Vagina (tissue), 2 donors: ENCODE data around the gene NOXA1. TPM values are rescaled to one million over a fixed set of nuclear protein-coding genes. Genes with fewer than 3 reads are reported as not detected.
"Not testable (repeated sequence)": the region's sequence is repeated elsewhere in the genome, so short reads cannot be mapped to it uniquely, and the experiment has no call there.

Experiments used
- DNase-seq, 2 donors: peaks; one replicate each; pipeline ENCODE4 v3.0.0-alpha.2; 2017; ENCODE audit errors: extremely low spot score in 2 of 2
- H3K27ac ChIP-seq: fragments of 200-600 bp; sonication (generic); one replicate; pipeline ENCODE4 v1.5.1; 2019
- H3K27me3 ChIP-seq: fragments of 200-600 bp; sonication (generic); one replicate; pipeline ENCODE4 v1.5.1; 2019
- H3K36me3 ChIP-seq, 2 donors: fragments of 200-600 bp; sonication (generic); one replicate each; pipeline ENCODE4 v1.5.1; 2017 to 2019
- H3K4me1 ChIP-seq: fragments of 200-600 bp; sonication (generic); one replicate; pipeline ENCODE4 v1.5.1; 2019
- H3K4me3 ChIP-seq, 2 donors: fragments of 200-600 bp; sonication (generic); 1 replicate in 1 of 2; 2 replicates in 1 of 2; pipeline ENCODE4 v1.5.1; 2016 to 2019
- H3K9me3 ChIP-seq: fragments of 200-600 bp; sonication (generic); one replicate; pipeline ENCODE4 v1.5.1; 2019
- POLR2A ChIP-seq, 2 donors: fragments of 450-650 bp; IDR thresholded peaks; one replicate each; pipeline ENCODE4 v1.6.1; 2017; ENCODE audit warnings: antibody characterized with exemption in 2 of 2, mild to moderate bottlenecking in 2 of 2, moderate library complexity in 2 of 2
- POLR2AphosphoS5 ChIP-seq, 2 donors: sonication (generic); formaldehyde crosslinking; IDR thresholded peaks; one replicate each; pipeline ENCODE4 v1.9.0; 2017; ENCODE audit warnings: antibody characterized with exemption in 2 of 2, mild to moderate bottlenecking in 2 of 2, low read depth in 1 of 2; ENCODE audit not compliant: insufficient read depth in 1 of 2
- intact Hi-C: fragments of 100-400 bp; cut with DNase I; formaldehyde crosslinking; loops from one replicate; pipeline ENCODE4 v1.15.1; 2023
- total RNA-seq: library from RNA; depleted of rRNA; stranded (reverse); fragments of >200 nt; gene quantifications from one replicate; pipeline ENCODE4 v1.2.3, GENCODE V29; 2016
- TF ChIP-seq, protein P1 (sequence below), 3 experiments: fragments of 450-650 bp in 2 of 3; fragments of 200-600 bp in 1 of 3; sonication (generic) in 1 of 3; IDR thresholded peaks; one replicate each; pipeline ENCODE4 v1.5.1; 2017 to 2019; ENCODE audit warnings: antibody characterized with exemption in 3 of 3, mild to moderate bottlenecking in 2 of 3, moderate library complexity in 2 of 3

The NOXA1 gene
- total RNA-seq, 1 donor from 2014 or later = 2.9 TPM

DNA sequence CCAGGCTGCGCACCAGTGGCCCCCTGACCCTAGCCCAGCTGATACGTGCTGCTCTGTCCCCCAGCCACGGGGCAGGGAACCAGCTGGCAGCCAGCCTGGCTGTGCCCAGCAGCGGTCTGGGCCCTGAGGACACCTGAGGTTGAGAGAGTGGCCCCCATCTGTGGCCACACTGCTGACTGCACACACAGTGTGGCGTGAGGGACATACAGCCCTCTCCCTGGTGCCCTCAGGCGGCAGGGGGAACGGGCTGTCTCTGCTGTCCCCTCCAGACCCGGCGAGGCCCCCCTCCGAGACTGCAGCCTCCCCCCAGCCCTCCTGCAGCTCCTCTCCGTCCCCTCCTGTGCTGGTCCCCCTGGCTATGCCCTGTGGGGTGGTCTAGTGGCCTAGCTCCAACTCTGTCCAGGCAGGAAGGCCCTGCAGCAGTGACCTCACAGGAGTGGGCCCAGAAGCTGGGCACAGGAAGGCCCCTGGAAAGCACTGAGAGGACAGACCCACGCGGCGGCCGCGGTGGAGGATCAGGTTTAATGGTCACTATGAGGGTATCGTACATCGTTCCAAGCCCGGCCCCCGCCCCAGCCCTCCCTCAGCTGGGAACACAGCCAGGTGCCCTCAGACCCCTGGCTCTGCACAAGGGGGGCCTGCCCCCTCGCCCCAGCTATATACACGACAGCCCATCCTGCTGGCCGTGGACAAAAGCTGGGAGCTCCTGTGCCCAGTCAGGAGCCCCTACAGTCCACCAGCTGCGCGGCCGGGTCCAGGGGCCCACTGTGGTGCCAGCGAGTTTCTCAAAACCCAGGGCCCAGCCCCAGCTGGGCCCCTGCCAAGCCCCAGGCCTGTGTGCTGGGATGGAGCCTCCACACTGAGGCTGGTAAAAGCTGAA lies 24.8 kb downstream of the NOXA1 start:
- no peak for TF ChIP-seq POLR2AphosphoS5 (IDR thresholded peaks at IDR 0.05; ENCODE audit: insufficient read depth in 1 of 2, low read depth in 1 of 2)
- TF ChIP-seq, protein P1, sequence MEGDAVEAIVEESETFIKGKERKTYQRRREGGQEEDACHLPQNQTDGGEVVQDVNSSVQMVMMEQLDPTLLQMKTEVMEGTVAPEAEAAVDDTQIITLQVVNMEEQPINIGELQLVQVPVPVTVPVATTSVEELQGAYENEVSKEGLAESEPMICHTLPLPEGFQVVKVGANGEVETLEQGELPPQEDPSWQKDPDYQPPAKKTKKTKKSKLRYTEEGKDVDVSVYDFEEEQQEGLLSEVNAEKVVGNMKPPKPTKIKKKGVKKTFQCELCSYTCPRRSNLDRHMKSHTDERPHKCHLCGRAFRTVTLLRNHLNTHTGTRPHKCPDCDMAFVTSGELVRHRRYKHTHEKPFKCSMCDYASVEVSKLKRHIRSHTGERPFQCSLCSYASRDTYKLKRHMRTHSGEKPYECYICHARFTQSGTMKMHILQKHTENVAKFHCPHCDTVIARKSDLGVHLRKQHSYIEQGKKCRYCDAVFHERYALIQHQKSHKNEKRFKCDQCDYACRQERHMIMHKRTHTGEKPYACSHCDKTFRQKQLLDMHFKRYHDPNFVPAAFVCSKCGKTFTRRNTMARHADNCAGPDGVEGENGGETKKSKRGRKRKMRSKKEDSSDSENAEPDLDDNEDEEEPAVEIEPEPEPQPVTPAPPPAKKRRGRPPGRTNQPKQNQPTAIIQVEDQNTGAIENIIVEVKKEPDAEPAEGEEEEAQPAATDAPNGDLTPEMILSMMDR (IDR thresholded peaks at IDR 0.05) = no peak
- TF ChIP-seq POLR2A (IDR thresholded peaks at IDR 0.05) = no peak
- H3K27ac ChIP-seq = no peak overlapping the region
- H3K4me3 ChIP-seq = no peak overlapping the region
- H3K27me3 ChIP-seq = no peaks in the 10 kb centered on the region
- H3K9me3 ChIP-seq = no peaks in the 10 kb centered on the region
- DNase-seq = no peak
- intact Hi-C loops = loop anchor here (1.0 kb wide), 1 partner anchor 19 kb away; no protein-coding TSS in a partner anchor
- H3K4me1 ChIP-seq = peaks cover 12% of the 10 kb centered on the region
- peaks cover 0 to 9% of the 10 kb centered on the region in 2 donors for H3K36me3 ChIP-seq

DNA sequence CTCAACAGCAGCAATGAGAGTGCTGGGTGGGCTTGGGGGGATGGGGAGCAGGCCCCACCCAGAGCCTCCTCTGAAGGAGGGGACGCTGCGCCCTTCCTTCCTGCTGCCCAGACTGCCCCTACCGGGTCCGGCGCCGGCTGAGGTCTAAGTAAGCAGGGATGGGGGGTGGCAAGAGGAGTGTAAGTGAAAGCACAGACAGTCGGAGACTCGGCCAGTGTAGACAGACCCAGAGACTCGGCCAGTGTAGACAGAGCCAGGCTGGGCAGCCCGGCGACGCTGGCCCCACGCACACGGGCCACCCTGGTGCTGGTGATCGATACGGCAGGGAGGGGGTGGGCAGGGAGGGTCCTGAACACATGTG lies 25.4 kb downstream of the NOXA1 start:
- peaks cover 17% of the 10 kb centered on the region for H3K4me1 ChIP-seq
- no peaks in the 10 kb centered on the region for H3K9me3 ChIP-seq
- no peak for DNase-seq
- H3K27me3 ChIP-seq = no peaks in the 10 kb centered on the region
- TF ChIP-seq POLR2AphosphoS5 (IDR thresholded peaks at IDR 0.05; ENCODE audit: insufficient read depth in 1 of 2, low read depth in 1 of 2) (no peak), POLR2A (IDR thresholded peaks at IDR 0.05) (no peak)
- TF ChIP-seq, protein P1 (IDR thresholded peaks at IDR 0.05) = no peak
- H3K36me3 ChIP-seq = peaks cover 0 to 9% of the 10 kb centered on the region in 2 donors
- H3K27ac ChIP-seq = no peak overlapping the region
- intact Hi-C loops = no loop called here
- no peak overlapping the region for H3K4me3 ChIP-seq

DNA sequence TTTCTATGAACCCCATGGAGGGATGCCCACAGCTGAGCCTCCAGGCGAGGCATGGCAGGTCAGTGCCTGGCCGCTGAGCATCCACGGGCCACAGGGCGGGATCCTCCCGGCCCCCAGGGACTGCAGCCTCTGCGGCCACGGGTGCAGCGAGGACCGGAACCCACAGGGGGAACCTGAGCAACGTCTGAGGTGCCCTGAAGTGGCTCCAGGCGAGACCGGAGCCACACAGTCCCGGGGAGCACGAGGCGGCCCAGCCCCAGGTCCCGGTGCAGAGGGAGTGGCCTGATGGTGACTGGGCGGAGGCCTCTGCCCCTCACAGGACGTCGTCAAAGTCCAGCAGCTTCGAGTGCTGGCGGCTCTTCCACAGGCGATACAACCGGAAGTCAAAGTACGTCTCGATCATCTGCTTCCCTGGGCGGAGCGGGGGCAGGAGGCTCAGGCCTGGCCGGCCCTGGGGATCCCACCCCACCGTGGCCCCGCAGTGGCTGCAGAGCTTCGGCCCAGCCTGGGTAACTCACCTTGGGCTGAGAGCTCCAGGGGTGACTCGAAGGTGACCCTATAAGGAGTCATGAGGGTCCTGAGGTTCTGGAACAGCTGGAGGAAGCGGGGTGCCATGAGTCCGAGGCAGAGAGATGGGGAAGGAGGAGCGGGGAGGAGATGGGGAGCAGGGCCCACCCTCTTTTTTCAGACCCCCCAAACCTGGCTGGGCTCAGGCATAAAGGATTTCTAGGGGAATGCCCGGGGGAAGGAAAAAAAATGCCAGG lies 26.1 kb downstream of the NOXA1 start:
- no peaks in the 10 kb centered on the region for H3K27me3 ChIP-seq
- TF ChIP-seq POLR2AphosphoS5 (IDR thresholded peaks at IDR 0.05; ENCODE audit: insufficient read depth in 1 of 2, low read depth in 1 of 2) (no peak), POLR2A (IDR thresholded peaks at IDR 0.05) (no peak)
- TF ChIP-seq, protein P1 (IDR thresholded peaks at IDR 0.05) = no peak
- H3K4me1 ChIP-seq = peaks cover 21% of the 10 kb centered on the region
- H3K4me3 ChIP-seq = no peak overlapping the region
- no peaks in the 10 kb centered on the region for H3K9me3 ChIP-seq
- H3K27ac ChIP-seq = no peak overlapping the region
- intact Hi-C loops = no loop called here
- H3K36me3 ChIP-seq = peaks cover 0 to 9% of the 10 kb centered on the region in 2 donors
- no peak for DNase-seq

DNA sequence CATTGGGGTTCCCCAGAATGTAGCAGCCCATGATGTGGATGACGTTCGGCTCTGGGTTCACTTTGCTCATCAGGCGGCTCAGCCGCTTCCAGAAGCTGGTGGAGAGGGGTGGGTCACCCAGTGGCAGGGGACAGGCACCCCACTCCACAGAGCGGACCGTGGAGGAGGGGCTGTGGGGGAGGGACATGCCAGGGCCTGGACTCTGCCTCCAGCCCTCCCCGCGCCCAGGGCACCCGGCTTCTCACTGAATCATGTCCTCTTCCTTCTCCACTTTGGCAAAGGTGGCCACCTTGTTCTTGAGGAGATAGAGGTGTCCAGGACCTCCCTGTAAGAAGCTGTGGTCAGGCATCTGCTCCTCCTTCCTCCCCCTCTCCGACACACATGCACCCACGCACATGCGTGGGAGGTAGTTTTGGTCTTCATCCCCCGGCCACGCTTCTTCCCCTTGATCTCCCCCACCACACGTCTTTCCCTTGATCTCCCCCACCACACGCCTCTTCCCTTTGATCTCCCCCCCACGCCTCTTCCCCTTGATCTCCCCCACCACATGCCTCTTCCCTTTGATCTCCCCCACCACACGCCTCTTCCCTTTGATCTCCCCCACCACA lies 26.8 kb downstream of the NOXA1 start:
- Histone ChIP-seq H3K4me3 (no peak overlapping the region), H3K27me3 (no peaks in the 10 kb centered on the region), H3K9me3 (no peaks in the 10 kb centered on the region), H3K27ac (no peak overlapping the region), H3K36me3 (peaks cover 0 to 9% of the 10 kb centered on the region in 2 donors), H3K4me1 (peaks cover 27% of the 10 kb centered on the region)
- DNase-seq = no peak
- no peak for TF ChIP-seq POLR2AphosphoS5 (IDR thresholded peaks at IDR 0.05; ENCODE audit: insufficient read depth in 1 of 2, low read depth in 1 of 2)
- no peak for TF ChIP-seq POLR2A (IDR thresholded peaks at IDR 0.05)
- TF ChIP-seq, protein P1 (IDR thresholded peaks at IDR 0.05) = no peak
- intact Hi-C loops = no loop called here

DNA sequence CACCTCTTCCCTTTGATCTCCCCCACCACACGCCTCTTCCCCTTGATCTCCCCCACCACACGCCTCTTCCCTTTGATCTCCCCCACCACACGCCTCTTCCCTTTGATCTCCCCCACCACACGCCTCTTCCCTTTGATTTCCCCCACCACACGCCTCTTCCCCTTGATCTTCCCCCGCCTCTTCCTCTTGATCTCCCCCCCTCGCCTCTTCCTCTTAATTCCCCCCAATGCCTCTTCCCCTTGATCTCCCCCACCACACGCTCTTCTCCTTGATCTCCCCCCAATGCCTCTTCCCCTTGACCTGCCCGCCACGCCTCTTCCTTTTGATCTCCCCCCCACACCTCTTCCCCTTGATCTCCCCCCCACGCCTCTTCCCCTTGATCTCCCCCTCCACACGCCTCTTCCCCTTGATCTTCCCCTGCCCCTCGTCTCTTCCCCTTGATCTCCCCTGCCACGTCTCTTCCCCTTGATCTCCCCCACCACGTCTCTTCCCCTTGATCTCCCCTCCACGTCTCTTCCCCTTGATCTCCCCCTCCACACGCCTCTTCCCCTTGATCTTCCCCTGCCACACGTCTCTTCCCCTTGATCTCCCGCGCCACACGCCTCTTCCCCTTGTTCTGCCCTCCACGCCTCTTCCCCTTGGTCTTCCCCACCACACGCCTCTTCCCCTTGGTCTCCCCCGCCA lies 27.5 kb downstream of the NOXA1 start:
- DNase-seq, H3K27ac ChIP-seq, H3K9me3 ChIP-seq, H3K36me3 ChIP-seq, H3K27me3 ChIP-seq, intact Hi-C loops, H3K4me3 ChIP-seq: not testable (repeated sequence)
- peaks cover 24% of the 10 kb centered on the region for H3K4me1 ChIP-seq

DNA sequence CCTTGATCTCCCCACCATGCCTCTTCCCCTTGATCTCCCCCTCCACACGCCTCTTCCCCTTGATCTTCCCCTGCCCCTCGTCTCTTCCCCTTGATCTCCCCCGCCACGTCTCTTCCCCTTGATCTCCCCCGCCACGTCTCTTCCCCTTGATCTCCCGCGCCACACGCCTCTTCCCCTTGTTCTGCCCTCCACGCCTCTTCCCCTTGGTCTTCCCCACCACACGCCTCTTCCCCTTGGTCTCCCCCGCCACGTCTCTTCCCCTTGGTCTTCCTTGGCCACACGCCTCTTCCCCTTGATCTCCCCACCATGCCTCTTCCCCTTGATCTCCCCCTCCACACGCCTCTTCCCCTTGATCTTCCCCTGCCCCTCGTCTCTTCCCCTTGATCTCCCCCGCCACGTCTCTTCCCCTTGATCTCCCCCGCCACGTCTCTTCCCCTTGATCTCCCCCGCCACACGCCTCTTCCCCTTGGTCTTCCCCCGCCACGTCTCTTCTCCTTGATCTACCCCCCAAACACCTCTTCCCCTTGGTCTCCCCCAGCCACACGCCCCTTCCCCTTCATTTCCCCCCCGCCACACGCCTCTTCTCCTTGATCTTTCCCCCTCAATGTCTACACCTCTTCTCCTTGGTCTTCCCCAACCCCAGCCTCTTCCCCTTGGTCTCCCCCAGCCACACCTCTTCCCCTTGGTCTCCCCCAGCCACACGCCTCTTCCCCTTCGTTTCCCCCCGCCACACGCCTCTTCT lies 28.2 kb downstream of the NOXA1 start:
- H3K36me3 ChIP-seq, H3K9me3 ChIP-seq, H3K27me3 ChIP-seq, H3K4me3 ChIP-seq, H3K27ac ChIP-seq, intact Hi-C loops, DNase-seq: not testable (repeated sequence)
- H3K4me1 ChIP-seq = peaks cover 20% of the 10 kb centered on the region
